GM19395 (cell line): ENCODE results near the gene TRIM4.
"Not testable (repeated sequence)": the region's sequence is repeated elsewhere in the genome, so short reads cannot be mapped to it uniquely, and the experiment has no call there.

Experiments
- ATAC-seq: cut with Tn5 transposase; IDR thresholded peaks from one replicate; pipeline ENCODE4 v1.9.1; 2021; ENCODE audit warnings: mild to moderate bottlenecking, moderate library complexity; ENCODE audit not compliant: unreplicated experiment

TRIM4 gene

GRCh38 chr7:99920149-99920548 lies 819 bp upstream of the TRIM4 start:
- no peak for ATAC-seq

DNA sequence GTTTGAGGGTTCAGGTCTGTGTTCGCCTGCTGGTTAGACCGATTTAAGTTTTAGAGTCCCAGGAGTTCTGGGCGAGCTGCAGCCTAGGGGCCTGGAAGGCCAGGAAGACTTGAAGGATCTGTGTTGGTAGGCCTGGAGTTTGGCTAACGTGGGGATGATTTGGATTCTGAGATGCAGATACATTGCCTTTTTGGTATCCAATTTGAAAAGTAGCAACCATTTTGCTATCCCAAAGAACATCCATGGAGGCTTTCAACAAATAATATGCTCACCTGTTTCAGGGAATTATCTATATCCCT lies 433 bp upstream of the TRIM4 start:
- ATAC-seq, result no peak

DNA sequence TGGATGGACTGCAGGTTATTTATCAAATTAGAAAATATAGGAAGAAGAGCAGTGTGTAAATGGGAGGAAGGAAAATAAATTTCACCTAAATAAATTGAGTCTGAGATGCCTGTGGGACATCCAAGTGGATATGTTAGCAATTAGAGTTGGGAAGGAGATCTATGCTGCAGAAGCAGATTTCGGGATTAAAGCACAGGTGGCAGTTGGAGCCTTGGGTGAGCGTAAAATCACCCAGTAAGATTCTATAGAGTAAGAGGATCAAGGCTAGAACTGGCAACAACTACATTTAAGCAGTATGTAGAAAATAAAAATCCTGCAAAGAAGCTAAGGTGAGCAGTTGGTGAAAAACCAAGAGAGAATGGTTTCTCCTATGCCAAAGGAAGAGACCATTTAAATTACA lies 8.4 kb downstream of the TRIM4 start:
- no peak for ATAC-seq

GRCh38 chr7:99901581-99901980 lies 17.7 kb downstream of the TRIM4 start:
- ATAC-seq, result no peak

DNA sequence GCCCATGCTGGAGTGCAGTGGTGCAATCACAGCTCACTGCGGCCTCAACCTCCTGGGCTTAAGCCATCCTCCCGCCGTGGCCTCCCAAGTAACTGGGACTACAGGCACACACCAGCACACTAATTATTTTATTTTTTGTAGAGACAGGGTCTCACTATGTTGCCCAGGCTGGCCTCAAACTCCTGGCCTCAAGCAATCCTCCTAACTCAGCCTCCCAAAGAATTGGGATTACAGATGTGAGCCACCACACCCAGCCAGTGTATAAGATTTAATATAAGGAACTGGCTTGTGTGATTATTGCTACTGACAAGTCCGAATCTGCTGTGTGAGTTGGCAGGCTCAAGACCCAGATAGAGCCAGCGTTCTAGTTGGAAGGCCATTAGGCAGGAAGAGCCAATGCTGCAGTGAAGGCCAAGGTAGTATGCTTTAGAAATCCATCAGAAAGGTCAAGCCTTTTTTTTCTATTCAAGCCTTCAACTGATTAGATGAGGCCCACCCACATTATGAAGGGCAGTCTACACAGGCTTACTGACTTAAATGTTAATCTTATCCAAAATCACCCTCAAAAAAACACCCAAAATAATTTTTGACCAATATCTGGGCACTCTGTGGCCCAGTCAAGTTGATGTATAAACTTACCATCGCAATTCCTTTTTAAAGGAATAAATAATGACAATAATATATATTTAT lies 19.4 kb downstream of the TRIM4 start:
- ATAC-seq, result no peak

DNA sequence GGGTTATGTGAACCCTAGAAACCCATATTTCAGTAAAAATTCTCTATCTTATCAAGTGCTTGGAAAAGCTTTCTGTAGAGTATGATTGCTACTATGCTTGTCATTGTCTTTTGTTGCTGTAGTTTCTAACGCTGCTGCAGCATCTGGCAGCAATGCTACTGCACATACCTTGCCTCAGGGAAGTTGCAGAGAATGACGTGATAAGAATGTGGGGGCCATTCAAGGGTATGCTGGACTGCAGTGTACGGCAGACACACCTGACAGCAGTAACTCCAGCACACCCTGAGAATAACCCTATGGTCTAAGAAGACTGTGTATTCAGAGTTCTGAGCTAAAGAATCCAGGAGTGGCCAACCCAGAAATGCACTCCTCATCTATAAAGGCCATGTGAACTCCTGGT lies 20.5 kb downstream of the TRIM4 start:
- ATAC-seq, result no peak

DNA sequence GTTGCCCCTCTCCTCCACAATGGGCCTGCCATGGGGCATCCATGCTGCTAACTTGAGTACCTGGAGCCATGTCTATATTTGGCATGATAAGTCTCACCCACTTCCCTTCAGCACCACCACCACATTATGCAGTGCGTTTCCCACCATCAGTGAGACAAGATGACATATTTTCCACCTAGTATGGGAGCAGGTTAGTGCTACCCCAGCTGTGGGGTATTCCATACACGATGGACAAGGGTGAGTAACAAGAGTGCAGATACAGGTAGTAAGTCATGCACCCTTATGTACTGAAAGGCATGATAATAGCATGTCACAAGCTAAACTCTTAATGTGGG lies 21.3 kb downstream of the TRIM4 start:
- no peak for ATAC-seq

DNA sequence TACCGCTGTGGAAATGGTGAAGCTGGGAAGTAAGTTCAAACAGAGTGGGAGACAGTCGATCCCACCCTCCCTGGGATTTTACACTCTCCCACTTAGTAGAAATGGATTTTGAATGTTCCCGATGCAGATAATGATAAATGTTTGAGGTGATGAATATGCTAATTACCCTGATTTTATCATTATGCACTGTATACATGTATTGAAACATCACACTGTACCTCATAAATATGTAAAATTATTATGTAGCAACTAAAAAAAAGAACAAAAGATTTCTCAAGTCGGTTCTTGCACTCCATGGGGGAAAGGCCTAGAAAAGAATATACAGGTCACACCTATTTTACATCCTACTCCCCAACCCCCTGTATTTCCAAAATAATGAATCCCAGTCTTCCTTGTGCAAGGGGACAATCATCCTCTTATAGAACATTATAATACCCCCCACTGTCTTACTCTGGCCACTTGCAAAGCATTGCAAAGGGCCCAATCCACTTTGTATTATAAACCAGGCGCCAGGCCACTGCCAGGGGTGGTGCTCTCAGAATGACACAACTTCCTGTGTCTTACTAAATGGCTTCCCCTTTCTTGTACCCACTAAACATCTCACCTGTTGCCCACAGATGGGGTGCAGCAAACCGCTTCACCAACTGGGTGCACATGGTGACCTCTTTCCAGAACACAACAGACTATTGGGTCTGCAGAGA lies 21.9 kb downstream of the TRIM4 start:
- no peak for ATAC-seq

- ATAC-seq, result no peak
Measured at GRCh38 chr7:99894738-99895137, 24.6 kb downstream of the TRIM4 start.

GRCh38 chr7:99893280-99893679 lies 26.1 kb downstream of the TRIM4 start:
- no peak for ATAC-seq

DNA sequence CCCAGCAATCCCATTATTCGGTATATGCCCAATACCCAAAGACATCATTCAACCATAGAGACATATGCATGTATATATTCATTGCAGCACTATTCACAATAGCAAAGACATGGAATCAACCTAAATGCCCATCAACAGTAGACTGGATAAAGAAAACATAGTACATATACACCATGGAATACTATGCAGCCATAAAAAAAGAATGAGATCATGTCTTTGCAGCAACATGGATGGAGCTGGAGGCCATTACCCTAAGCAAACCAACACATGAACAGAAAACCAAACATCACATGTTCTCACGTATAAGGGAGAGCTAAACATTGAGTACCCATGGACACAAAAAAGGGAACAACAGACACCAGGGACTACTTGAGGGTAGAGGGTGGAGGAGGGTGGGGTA lies 29.0 kb downstream of the TRIM4 start:
- ATAC-seq, result not testable (repeated sequence)

GRCh38 chr7:99888366-99888765 lies 31.0 kb downstream of the TRIM4 start:
- ATAC-seq, result not testable (repeated sequence)

GRCh38 chr7:99881370-99881769 lies 38.0 kb downstream of the TRIM4 start:
- no peak for ATAC-seq

- no peak for ATAC-seq
Measured at GRCh38 chr7:99876933-99877332, 42.4 kb downstream of the TRIM4 start, which contains the start of gene OR2AE1. Gene OR2AE1, minus strand, starts transcription at chr7:99877033. Its CDS starts 0 bp downstream, at chr7:99877033.

GRCh38 chr7:99876491-99876890 lies 42.8 kb downstream of the TRIM4 start:
- no peak for ATAC-seq

DNA sequence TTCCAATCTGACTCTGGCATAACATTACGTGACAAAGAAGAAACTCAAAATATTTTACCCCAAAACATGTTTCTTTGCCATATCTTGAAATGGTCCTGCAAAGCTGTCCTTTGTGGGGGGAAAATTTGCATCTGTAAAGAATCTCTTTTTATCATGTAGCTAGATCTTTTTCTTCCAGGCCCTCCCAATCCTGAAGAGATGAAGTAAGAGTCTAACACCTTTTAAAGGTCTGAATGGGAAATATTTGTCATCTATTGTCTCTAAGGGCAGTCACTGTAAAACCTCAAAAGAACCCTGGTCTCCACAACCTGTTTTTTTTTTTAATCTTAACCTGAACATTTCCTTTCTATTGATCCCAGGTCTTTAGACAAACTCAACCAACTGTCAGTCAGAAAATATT lies 51.1 kb downstream of the TRIM4 start:
- ATAC-seq, result no peak

- ATAC-seq, result not testable (repeated sequence)
Measured at GRCh38 chr7:99867477-99867876, 51.9 kb downstream of the TRIM4 start.

DNA sequence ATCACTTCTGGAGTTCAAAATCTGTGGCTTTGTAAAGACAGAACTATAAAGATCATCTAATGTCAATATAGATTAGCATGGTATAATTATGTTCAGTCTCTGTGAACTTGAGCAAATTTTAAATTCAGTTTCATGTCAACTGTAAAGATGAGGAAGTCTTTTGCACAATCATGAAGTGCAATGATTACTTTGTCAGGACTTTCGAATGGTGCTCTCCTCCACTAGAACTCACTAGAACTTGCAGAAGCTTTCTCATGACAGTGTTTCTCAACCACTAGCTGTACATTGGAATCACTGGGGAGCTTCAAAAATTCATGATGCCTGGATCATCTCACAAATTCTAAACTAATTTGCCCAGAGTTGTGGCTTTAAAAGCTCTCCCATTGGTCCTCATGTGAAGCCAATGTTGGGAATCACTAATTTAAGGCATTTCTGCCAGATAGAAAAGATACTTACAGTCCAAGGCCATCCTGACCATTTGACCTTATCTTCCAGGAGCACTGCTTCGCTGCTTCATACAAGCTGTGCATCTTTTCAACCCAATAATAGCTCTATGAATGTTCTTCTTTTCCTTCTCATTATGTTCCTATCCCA lies 55.4 kb downstream of the TRIM4 start:
- ATAC-seq, result no peak

DNA sequence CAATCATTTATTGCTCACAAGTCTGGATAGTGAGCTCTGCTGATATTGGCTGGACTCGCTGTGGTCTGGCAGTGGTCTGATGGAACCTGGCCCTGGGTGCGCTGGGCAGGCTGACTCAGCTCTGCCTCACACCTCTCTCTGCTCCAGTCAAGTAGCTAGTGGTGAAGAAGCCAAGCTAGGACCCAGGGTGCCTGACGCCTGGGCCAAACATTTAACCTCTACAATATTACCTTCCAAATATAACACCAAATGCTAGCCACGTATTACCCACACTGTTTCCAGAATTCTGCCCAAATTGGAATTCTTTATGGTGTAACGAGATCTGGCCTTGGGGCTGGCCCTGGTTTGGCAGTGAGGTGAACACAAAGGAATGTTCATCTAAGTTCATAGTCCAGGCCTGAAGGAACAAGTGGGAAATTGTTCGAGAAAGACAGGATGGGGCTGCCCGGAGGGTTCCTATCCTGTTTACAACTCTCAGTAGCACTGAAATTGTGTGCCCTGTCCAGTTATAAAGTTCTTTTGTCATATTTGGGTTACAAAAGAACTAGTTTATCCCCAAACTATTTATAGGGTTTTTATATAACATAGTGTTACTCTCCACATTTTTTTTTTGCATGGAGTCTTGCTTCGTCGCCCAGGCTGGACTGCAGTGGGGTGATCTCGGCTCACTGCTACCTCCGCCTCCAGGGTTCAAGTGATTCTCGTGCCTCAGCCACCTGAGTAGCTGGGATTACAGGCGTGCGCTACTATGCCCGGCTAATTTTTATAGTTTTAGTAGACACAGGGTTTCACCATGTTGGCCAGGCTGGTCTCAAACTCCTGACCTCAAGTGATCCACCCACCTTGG lies 58.8 kb downstream of the TRIM4 start:
- ATAC-seq, result no peak

- ATAC-seq, result no peak
Measured at GRCh38 chr7:99855236-99855635, 64.1 kb downstream of the TRIM4 start.

DNA sequence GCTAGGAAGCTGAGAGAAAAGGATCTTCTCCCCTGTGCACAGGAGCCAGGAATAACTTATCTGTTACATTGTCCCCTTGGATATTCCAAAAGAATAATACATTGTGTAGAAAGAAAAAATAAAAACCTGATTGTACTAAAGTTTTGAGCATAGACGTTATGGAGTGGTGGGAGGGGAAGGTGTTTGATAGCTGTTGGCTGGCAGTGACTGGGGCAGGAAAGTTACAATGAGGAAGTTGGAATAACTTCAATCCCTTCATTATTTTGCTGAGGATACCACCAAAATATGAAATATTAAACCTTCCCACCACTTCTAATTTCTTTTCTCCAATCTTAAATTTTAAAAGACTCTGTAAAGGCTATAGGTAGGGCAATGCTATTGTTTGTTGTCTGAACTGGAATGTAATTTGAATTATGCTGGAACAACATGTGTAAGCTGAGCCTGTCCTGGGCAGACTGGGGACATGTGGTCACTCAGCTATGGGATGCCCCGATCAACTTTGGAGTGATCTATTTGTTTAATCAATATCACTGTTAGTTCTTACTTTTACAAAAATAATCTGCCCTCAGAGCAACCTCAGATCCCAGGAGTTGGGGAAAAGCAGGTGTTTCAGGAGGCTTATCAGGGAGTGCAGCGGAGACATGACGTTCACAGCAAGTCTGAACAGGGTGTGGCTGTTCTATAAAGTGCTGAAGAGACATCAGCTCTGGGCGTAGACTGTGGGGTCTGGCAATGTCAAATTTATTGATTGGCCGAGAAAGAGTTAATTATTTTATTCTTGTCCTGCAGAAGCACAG lies 70.7 kb downstream of the TRIM4 start:
- ATAC-seq, result no peak
